Ascending aorta (tissue), 2 donors: ENCODE results near the gene MEF2A. TPM values are rescaled to one million over a fixed set of nuclear protein-coding genes. Genes with fewer than 3 reads are reported as not detected.

Source experiments
- DNase-seq, 2 donors: peaks; one replicate each; pipeline ENCODE4 v3.0.0-alpha.2; 2019; ENCODE audit warnings: low spot score in 2 of 2
- H3K27ac ChIP-seq, 2 donors: fragments of 200-600 bp; sonication (generic); one replicate each; pipeline ENCODE4 v1.5.1; 2016 to 2017; ENCODE audit warnings: mild to moderate bottlenecking in 1 of 2
- H3K27me3 ChIP-seq: fragments of 200-600 bp; sonication (generic); one replicate; pipeline ENCODE4 v1.5.1; 2017
- H3K36me3 ChIP-seq, 2 donors: fragments of 200-600 bp; sonication (generic); one replicate each; pipeline ENCODE4 v1.5.1; 2016
- H3K4me1 ChIP-seq, 2 donors: fragments of 200-600 bp; sonication (generic); one replicate each; pipeline ENCODE4 v1.5.1; 2016 to 2017; ENCODE audit warnings: mild to moderate bottlenecking in 1 of 2
- H3K4me3 ChIP-seq, 2 donors: fragments of 200-600 bp; sonication (generic); one replicate each; pipeline ENCODE4 v1.5.1; 2016 to 2017; ENCODE audit warnings: mild to moderate bottlenecking in 1 of 2
- H3K9me3 ChIP-seq, 2 donors: fragments of 200-600 bp; sonication (generic); one replicate each; pipeline ENCODE4 v1.5.1; 2016
- CTCF ChIP-seq, 3 experiments: fragments of 200-600 bp in 2 of 3; fragments of 450-650 bp in 1 of 3; sonication (generic) in 2 of 3; IDR thresholded peaks; one replicate each; pipeline ENCODE4 v1.5.1; 2016 to 2019; ENCODE audit warnings: antibody characterized with exemption in 3 of 3, mild to moderate bottlenecking in 1 of 3, moderate library complexity in 1 of 3
- intact Hi-C: fragments of 100-400 bp; cut with DNase I; formaldehyde crosslinking; loops from one replicate; pipeline ENCODE4 v1.15.1; 2023
- total RNA-seq: library from RNA; depleted of rRNA; stranded (reverse); fragments of >200 nt; gene quantifications from one replicate; pipeline ENCODE4 v1.1.0, GENCODE V29; 2016

Gene MEF2A
- total RNA-seq, 1 donor from 2014 or later: 99.4 TPM

- peaks cover 0 to 7% of the 10 kb centered on the region in 2 donors for H3K4me1 ChIP-seq
- H3K27me3 ChIP-seq: no peaks in the 10 kb centered on the region
- DNase-seq: no peak
- intact Hi-C loops: no loop called here
- peaks cover 7 to 36% of the 10 kb centered on the region in 2 donors for H3K36me3 ChIP-seq
- no peaks in the 10 kb centered on the region for H3K9me3 ChIP-seq
- no peak for TF ChIP-seq CTCF (IDR thresholded peaks at IDR 0.05)
- no peak overlapping the region for H3K27ac ChIP-seq
- H3K4me3 ChIP-seq: no peak overlapping the region
These were observed 107.3 kb downstream of the MEF2A start for GRCh38 chr15:99673111-99673510.

- no peak for DNase-seq
- H3K36me3 ChIP-seq: peaks cover 15 to 44% of the 10 kb centered on the region in 2 donors
- no peak overlapping the region for H3K27ac ChIP-seq
- H3K4me1 ChIP-seq: peaks cover 0 to 7% of the 10 kb centered on the region in 2 donors
- H3K9me3 ChIP-seq: no peaks in the 10 kb centered on the region
- intact Hi-C loops: no loop called here
- no peak overlapping the region for H3K4me3 ChIP-seq
- TF ChIP-seq CTCF (IDR thresholded peaks at IDR 0.05): no peak
- no peaks in the 10 kb centered on the region for H3K27me3 ChIP-seq
These were observed 108.5 kb downstream of the MEF2A start for GRCh38 chr15:99674279-99674678.

- Histone ChIP-seq H3K27me3 (no peaks in the 10 kb centered on the region), H3K9me3 (no peaks in the 10 kb centered on the region), H3K27ac (peak overlapping the region; percentile 52 to 64), H3K4me3 (no peak overlapping the region), H3K36me3 (peaks cover 17 to 36% of the 10 kb centered on the region in 2 donors), H3K4me1 (peaks cover 0 to 4% of the 10 kb centered on the region in 2 donors)
- no peak for DNase-seq
- no peak for TF ChIP-seq CTCF (IDR thresholded peaks at IDR 0.05)
- intact Hi-C loops: no loop called here
These were observed 111.9 kb downstream of the MEF2A start for GRCh38 chr15:99677540-99678134.

GRCh38 chr15:99680276-99680675, 114.5 kb downstream of the MEF2A start:
- Histone ChIP-seq H3K36me3 (peaks cover 15 to 32% of the 10 kb centered on the region in 2 donors), H3K27ac (no peak overlapping the region), H3K4me1 (peaks cover 0 to 4% of the 10 kb centered on the region in 2 donors), H3K4me3 (no peak overlapping the region), H3K9me3 (no peaks in the 10 kb centered on the region), H3K27me3 (no peaks in the 10 kb centered on the region)
- DNase-seq: no peak
- no peak for TF ChIP-seq CTCF (IDR thresholded peaks at IDR 0.05)
- intact Hi-C loops: no loop called here

- no peaks in the 10 kb centered on the region for H3K27me3 ChIP-seq
- DNase-seq: no peak
- H3K4me1 ChIP-seq: peaks cover 0 to 4% of the 10 kb centered on the region in 2 donors
- no peak for TF ChIP-seq CTCF (IDR thresholded peaks at IDR 0.05)
- peaks cover 15 to 17% of the 10 kb centered on the region in 2 donors for H3K36me3 ChIP-seq
- H3K27ac ChIP-seq: peak overlapping the region; percentile 1 to 16
- peaks cover 0 to 7% of the 10 kb centered on the region in 2 donors for H3K9me3 ChIP-seq
- intact Hi-C loops: no loop called here
- no peak overlapping the region for H3K4me3 ChIP-seq
These were observed 116.2 kb downstream of the MEF2A start for GRCh38 chr15:99681990-99682389.
